NCI-H2081 (cell line): ENCODE data around the gene PABPC1L.
"Not testable (repeated sequence)": the region's sequence is repeated elsewhere in the genome, so short reads cannot be mapped to it uniquely, and the experiment has no call there.

Source experiments
- DNase-seq, 2 experiments: peaks; one replicate each; lab custom pipeline; 2025; lab: John Stamatoyannopoulos, UW

The PABPC1L gene

GRCh38 chr20:44909872-44910689 is at the start of gene PABPC1L:
TSS of gene PABPC1L (plus strand) at chr20:44910060. CDS start at chr20:44910144, 84 bp downstream.
- peak; percentile 51 to 77 for DNase-seq

- DNase-seq, result no peak
These were observed 48.3 kb upstream of the PABPC1L start for GRCh38 chr20:44861531-44862006.

GRCh38 chr20:44862286-44862685 is 47.6 kb upstream of the PABPC1L start:
- no peak for DNase-seq

DNA sequence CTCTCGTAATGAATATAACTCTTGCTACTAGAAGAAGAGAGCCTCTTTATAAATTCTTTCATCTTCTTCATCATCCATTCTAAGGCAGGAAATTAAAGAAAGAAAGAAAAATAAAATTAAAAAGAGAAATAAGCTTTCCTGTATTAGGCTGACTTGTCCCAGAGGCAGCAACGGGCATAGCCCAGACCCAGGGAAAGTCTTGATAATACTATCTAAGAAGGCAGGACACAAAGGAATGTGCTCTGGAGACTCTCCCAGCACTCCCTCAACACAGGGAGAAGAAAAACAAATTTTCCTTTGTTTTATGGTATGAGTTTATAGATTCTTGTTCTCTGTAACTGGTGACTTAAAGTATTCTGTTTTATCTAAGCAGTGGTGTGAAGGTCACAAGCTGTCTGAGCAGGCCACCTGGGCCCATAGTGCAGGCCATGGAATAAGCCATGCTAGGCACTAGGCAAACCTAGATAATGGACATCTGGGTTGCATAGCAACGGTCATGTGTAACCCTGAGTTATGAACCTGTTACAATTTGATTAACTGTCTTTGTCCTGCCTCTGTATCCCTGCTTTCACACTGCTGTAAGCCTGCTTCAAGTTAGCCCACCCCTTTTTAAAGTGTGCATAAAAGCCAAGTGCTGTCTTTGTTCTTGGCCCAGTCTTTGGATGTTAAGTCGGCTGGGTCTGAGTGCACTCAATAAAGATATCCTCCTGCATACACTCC is 46.3 kb upstream of the PABPC1L start:
- not testable (repeated sequence) for DNase-seq

DNA sequence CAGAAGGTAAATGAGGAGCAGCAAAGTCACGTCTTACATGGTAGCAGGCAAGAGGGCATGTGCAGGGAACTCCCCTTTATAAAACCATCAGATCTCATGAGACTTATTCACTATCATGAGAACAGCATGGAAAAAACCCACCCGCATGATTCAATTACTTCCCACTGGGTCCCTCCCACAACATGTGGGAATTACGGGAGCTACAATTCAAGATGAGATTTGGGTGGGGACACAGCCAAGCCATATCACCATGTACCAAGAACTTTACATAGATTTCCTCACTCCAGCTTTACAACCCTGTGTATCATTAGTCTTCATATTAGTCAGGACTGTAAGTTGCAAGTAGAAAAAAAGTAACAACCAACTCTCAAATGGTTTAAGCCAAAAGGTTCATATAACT is 45.4 kb upstream of the PABPC1L start:
- not testable (repeated sequence) for DNase-seq

DNA sequence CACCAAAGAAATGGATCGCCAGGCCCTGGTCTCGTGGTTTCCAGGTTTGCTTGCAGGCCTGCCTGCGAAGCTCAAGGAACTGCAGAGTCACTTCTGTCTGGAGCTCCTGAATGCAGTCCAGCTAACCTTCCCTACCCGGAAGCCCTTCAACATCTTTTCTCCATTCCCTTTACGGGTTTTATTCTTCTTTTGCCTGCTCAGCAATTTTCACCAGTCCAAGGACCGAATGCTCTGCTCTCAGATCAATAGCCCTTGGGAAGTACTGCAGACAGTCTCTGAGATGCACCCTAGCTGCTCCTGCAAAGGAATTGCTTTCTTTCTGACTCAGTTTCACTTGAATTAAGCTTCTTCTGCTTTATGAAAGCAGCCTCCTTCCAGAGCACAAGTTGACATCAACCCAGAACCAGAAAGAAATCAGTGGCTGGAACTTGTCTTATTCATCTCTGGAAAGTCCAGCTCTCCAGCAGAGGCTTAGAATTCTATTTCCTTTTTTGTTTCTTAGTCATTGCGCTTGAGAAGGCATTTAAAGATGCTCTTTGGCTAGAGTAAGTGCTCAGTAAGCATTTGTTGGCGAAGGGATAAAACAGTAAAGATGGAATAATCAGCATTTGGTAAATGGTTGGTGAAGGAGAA is 43.0 kb upstream of the PABPC1L start:
- DNase-seq, result no peak

GRCh38 chr20:44869471-44869870 is 40.4 kb upstream of the PABPC1L start:
- no peak for DNase-seq

DNA sequence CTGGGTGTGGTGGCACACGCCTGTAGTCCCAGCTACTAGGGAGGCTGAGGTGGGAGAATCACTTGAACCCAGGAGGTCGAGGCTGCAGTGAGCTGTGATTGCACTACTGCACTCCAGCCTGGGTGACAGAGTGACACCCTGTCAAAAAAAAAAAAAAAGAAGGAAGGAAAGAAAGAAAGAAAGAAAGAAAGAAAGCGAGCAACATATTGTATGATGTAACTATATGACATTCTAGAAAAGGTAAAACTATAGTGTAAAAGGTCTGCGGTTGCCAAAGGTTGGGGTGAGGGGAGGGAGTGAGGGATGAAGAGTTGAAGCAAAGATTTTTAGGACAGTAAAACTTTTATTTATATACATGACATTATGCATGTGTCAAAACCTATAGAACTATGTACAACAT is 27.5 kb upstream of the PABPC1L start:
- DNase-seq, result not testable (repeated sequence)

- DNase-seq, result no peak
These were observed 26.5 kb upstream of the PABPC1L start for GRCh38 chr20:44883214-44883902.

- no peak for DNase-seq
These were observed 24.9 kb upstream of the PABPC1L start for GRCh38 chr20:44884907-44885391.

DNA sequence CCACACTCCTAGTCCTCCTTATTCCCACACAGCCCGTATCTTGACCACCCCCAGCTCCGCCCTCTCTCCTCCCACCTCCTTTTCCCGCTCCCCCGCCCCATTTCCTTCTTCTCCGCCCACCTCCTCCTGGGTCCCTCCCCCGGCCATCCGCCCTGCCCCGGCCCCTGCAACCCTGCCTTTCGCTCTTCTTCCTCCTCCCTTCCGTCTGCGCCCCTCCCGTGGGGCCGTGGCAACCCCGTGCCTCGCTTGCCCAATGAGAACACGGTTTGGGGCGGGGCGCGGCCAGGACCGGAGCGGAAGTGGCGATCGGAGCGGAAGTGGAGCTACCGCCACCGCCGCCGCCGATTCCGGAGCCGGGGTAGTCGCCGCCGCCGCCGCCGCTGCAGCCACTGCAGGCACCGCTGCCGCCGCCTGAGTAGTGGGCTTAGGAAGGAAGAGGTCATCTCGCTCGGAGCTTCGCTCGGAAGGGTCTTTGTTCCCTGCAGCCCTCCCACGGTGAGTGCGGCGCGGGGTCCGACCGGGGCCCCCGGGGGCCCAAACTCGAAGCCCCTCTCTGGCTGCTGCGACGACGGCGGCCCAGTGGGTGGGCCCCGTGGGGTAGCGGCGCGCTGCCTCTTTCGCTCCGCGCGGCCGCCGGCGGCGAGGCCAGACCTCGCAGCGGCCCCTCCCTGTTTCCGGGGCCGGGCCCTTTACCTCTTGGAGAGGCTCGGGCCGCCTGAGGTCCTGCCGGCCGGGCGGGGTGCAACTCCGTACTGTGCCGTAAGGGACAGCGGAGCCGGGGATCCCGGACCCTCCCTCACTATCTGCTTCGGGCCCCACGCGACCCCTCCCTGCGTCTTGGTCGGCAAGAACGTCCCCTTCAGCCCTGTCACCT is 24.2 kb upstream of the PABPC1L start, which contains the start of gene YWHAB:
TSS of gene YWHAB (plus strand) at position 314 of the 874 bp plus-strand sequence. CDS start 15,829 bp downstream, outside the sequence.
- DNase-seq, result peak; percentile 97 to 99

DNA sequence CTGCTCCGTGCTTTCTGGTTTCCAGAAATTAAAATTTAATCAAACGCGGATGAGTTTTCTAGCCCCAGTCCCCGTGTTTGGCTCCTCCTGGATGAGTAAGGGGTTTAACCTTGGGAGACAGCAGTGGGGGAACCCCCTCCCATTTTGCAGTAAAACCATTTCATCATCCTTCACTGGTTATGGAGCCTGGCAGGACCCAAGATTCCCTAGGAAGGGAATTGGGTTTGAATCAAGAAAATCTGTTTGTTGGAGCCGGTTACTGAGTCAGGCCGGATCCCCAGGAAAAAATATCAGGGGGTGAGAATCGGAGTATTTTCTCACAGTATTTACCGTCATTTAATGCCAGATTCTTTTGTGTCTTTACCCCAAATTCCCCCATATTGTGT is 23.6 kb upstream of the PABPC1L start:
- no peak for DNase-seq

- DNase-seq, result no peak
These were observed 23.0 kb upstream of the PABPC1L start for GRCh38 chr20:44886828-44887227.

DNA sequence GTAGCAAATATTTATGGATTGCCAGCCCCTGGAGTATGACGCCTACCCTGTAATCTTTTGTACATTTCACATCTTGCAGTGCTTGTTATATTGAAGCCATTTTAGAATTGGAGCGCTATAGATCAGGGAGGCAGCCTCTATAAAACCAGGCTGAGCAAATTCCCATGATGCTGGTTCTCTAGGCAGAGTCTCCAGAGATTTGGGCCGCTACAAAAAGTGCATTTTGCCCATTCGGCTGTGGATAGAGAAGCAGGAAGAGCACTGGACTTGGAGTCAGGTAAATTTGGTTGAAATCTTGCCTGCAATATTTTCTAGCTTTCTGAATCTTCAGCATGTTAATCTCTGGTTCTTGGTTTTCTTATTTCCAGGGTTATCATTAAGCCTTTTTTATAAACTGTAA is 22.4 kb upstream of the PABPC1L start:
- no peak for DNase-seq

DNA sequence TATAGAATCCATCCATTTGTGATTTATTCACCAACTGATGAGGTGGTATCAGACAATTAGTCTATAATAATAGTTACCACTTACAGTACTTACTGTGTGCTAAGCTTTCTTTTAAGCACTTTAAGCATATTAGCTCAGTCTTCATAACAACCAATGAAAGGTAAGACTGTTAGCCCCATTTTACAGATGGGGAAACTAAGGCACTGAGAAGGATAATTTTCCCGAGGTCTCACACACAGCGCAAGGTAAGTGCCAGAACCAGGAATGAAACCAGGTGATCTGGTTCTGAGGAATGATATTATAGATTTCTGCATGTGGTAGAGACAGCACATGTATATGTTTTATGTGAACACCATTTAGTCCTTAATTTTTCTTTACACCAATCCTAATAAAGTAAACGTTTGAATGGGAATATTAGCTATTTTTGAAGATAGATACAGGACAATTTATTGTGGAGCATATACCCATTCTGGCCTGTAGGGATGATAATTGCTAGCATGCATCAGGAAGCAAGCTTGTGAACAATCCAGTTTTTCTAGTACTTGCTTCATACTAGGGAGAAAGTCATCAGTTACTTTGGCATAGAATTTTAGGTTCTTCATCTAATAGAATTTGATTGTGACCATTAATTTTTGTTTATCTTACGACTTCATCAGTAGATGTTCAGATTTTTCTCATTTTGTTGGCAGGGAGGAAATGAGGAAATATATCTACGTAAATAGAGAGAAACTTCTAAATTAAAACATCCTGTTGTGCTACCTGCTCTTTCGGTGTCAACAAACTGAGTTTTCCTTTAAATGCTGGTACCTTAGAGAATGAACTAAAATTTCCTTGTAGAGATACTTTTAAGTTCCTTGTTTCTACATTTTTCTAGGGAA is 21.4 kb upstream of the PABPC1L start:
- no peak for DNase-seq

- no peak for DNase-seq
These were observed 18.0 kb upstream of the PABPC1L start for GRCh38 chr20:44891826-44892225.

- DNase-seq, result no peak
These were observed 14.9 kb upstream of the PABPC1L start for GRCh38 chr20:44894959-44895358.

DNA sequence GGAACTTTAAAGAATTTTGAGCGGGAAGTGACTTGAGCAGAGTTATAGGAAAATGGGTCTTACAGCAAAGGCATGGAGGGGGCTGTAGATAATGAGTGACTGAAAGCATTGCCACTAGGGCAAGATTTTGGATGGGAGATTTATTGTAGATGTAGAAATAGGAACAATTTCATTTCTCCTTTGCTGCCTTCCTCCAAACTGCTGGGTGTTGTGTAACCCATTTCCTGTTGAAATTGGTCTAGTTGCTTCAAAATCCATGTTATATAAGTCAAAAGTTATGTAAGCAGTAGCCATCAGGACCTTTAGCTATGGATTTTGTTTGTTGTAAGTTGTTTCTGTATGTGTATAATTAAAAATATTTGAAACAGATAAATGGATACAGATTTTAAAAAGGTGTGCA is 13.3 kb upstream of the PABPC1L start:
- no peak for DNase-seq

- no peak for DNase-seq
These were observed 12.7 kb upstream of the PABPC1L start for GRCh38 chr20:44897133-44897532.
